HepG2 (cell line): Measurements from ENCODE around the gene UBE2I. TPM values are rescaled to one million over a fixed set of nuclear protein-coding genes. Genes with fewer than 3 reads are reported as not detected.

Experiments
- ARID5B ChIP-seq: IDR thresholded peaks from 2 replicates; pipeline ENCODE4 v1.4.0; 2020; ENCODE audit warnings: mild to moderate bottlenecking, missing genetic modification reagents
- HES4 ChIP-seq: sonication (generic); formaldehyde crosslinking; IDR thresholded peaks from 2 replicates; pipeline ENCODE4 v1.9.0; 2021; ENCODE audit warnings: mild to moderate bottlenecking, missing genetic modification reagents, borderline replicate concordance
- HNF4G ChIP-seq, 2 experiments: sonication (generic) in 1 of 2; formaldehyde crosslinking in 1 of 2; IDR thresholded peaks; 2 replicates each; pipeline versions ENCODE4 v1.4.0 to v1.6.1; 2011 to 2020; ENCODE audit warnings: borderline replicate concordance in 2 of 2, low read depth in 2 of 2, mild to moderate bottlenecking in 2 of 2, low read length in 1 of 2, missing genetic modification reagents in 1 of 2, moderate library complexity in 1 of 2
- HOXA7 ChIP-seq: sonication (generic); formaldehyde crosslinking; IDR thresholded peaks from 2 replicates; pipeline ENCODE4 v1.8.1; 2022; ENCODE audit warnings: mild to moderate bottlenecking, missing genetic modification reagents, moderate library complexity
- NR2F1 ChIP-seq, 2 experiments: fragments of 450-650 bp in 1 of 2; formaldehyde crosslinking in 1 of 2; IDR thresholded peaks; 2 replicates each; pipeline versions ENCODE4 v1.5.0 to v1.6.1; 2016 to 2020; ENCODE audit warnings: mild to moderate bottlenecking in 1 of 2, missing compliant biosample characterization in 1 of 2, missing genetic modification reagents in 1 of 2, moderate library complexity in 1 of 2
- NRL ChIP-seq: sonication (generic); formaldehyde crosslinking; IDR thresholded peaks from 2 replicates; pipeline ENCODE4 v1.5.0; 2020; ENCODE audit warnings: missing genetic modification reagents, mild to moderate bottlenecking, moderate library complexity, borderline replicate concordance
- PATZ1 ChIP-seq: sonication (generic); formaldehyde crosslinking; IDR thresholded peaks from 2 replicates; pipeline ENCODE4 v1.4.0; 2020; ENCODE audit warnings: missing genetic modification reagents
- RXRB ChIP-seq: IDR thresholded peaks from 2 replicates; pipeline ENCODE4 v1.6.1; 2016; ENCODE audit warnings: borderline replicate concordance, missing genetic modification reagents, missing compliant biosample characterization
- STAT6 ChIP-seq: sonication (generic); formaldehyde crosslinking; IDR thresholded peaks from 2 replicates; pipeline ENCODE4 v1.4.0; 2020; ENCODE audit warnings: missing genetic modification reagents, mild to moderate bottlenecking, borderline replicate concordance
- TFDP2 ChIP-seq: sonication (generic); formaldehyde crosslinking; IDR thresholded peaks from 2 replicates; pipeline ENCODE4 v1.4.0; 2020; ENCODE audit warnings: missing genetic modification reagents
- YY1 ChIP-seq: IDR thresholded peaks from 2 replicates; pipeline ENCODE4 v1.6.1; 2011; ENCODE audit warnings: low read length, low read depth, moderate library complexity, mild to moderate bottlenecking; ENCODE audit not compliant: insufficient read depth, insufficient replicate concordance
- ZBTB38 ChIP-seq: sonication (generic); formaldehyde crosslinking; IDR thresholded peaks from 2 replicates; pipeline ENCODE4 v1.5.1; 2020; ENCODE audit warnings: mild to moderate bottlenecking, missing genetic modification reagents
- ZNF468 ChIP-seq: sonication (generic); formaldehyde crosslinking; IDR thresholded peaks from 2 replicates; pipeline ENCODE4 v1.8.0; 2022; ENCODE audit warnings: mild to moderate bottlenecking, moderate library complexity, missing genetic modification reagents
- ZNF558 ChIP-seq: sonication (generic); formaldehyde crosslinking; IDR thresholded peaks from 2 replicates; pipeline ENCODE4 v1.9.0; 2022; ENCODE audit warnings: mild to moderate bottlenecking, missing genetic modification reagents, borderline replicate concordance
- ZNF563 ChIP-seq: sonication (generic); formaldehyde crosslinking; IDR thresholded peaks from 2 replicates; pipeline ENCODE4 v1.8.0; 2022; ENCODE audit warnings: mild to moderate bottlenecking, moderate library complexity, missing genetic modification reagents
- ZNF570 ChIP-seq: sonication (generic); formaldehyde crosslinking; IDR thresholded peaks from 2 replicates; pipeline ENCODE4 v1.4.0; 2020; ENCODE audit warnings: mild to moderate bottlenecking, missing genetic modification reagents, borderline replicate concordance
- ZNF614 ChIP-seq: IDR thresholded peaks from 2 replicates; pipeline ENCODE4 v1.6.1; 2018; ENCODE audit warnings: missing biosample characterization, missing genetic modification reagents, inconsistent platforms, borderline replicate concordance
- polyA plus RNA-seq, 8 experiments: library from polyadenylated mRNA; depleted of rRNA in 3 of 8; stranded (reverse) in 7 of 8; unstranded in 1 of 8; fragments of >200 nt; fragmentation: Illumina TruSeq in 4 of 8; extraction: Trizol in 4 of 8; gene quantifications; 2 replicates each; pipeline versions ENCODE4 v1.2.1 to v1.2.3, GENCODE V29; 2011 to 2016; ENCODE audit warnings: low read depth in 4 of 8, missing spikeins in 1 of 8, mixed read lengths in 1 of 8; ENCODE audit not compliant: insufficient read depth in 1 of 8
- total RNA-seq, 5 experiments: library from RNA; depleted of rRNA; stranded (reverse); fragments of >200 nt; fragmentation: Illumina TruSeq; extraction: Trizol; gene quantifications; 2 replicates each; pipeline ENCODE4 v1.2.3, GENCODE V29; 2016; ENCODE audit warnings: low read depth in 1 of 5

Gene UBE2I
- total and polyA plus RNA-seq, 2 of the 13 experiments (the other 11 are each of a cell fraction or from before 2014, with no cell fraction given), result 75.8 to 98.9 TPM

DNA sequence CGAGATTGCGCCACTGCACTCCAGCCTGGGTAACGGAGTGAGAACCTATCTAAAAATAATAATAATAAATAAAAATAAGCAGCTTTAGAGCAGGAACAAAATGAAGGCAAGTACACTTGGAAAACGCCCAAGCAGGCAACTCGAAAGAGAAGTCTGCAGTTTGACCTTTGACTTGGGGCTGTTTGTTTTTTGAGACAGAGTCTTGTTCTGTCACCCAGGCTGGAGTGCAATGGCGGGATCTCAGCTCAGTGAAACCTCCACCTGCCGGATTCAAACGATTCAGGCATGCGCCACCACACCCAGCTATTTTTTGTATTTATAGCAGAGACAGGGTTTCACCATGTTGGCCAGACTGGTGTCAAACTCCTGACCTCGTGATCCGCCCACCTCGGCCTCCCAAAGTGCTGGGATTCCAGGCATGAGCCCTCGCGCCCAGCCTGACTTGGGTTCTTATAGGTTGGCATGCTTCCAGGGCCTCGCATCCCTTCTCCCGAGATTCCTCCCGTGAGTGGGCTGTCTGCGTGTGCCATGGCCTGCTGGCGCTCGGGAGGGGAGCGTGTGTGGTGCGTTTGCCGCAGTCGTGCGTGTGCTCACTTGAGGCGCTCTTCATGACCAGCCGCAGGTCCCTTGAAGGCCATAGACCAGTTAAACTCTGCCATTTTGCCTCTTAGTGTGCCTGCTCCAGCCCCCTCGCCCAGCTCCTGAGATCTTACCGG is 18.4 kb upstream of the UBE2I start (continued):
- TF ChIP-seq STAT6 (no peak), NRL (CRISPR knock-in tag) (no peak), ZNF563 (CRISPR knock-in tag) (no peak), ARID5B (CRISPR knock-in tag) (peak; percentile 25; the same call in 1 of the 2 replicates), YY1 (peak; percentile 49), ZNF558 (CRISPR knock-in tag) (no peak), RXRB (CRISPR knock-in tag) (0 out of 2 replicates have a peak, but pooled peaks have one; percentile 11), ZBTB38 (CRISPR knock-in tag) (0 out of 2 replicates have a peak, but pooled peaks have one; percentile 9), ZNF614 (no peak), ZNF570 (CRISPR knock-in tag) (no peak), HNF4G (IDR thresholded peaks at IDR 0.05; ENCODE audit: borderline replicate concordance, low read depth, low read length) (peak; percentile 33; the same call in 1 of the 2 replicates), HNF4G (CRISPR knock-in tag; IDR thresholded peaks at IDR 0.05; ENCODE audit: borderline replicate concordance, low read depth) (no peak), NR2F1 (CRISPR knock-in tag; IDR thresholded peaks at IDR 0.05) (peak; percentile 55 to 70; a peak in 3 of 4 replicates), ZNF468 (CRISPR knock-in tag) (no peak), HES4 (CRISPR knock-in tag) (no peak), HOXA7 (CRISPR knock-in tag) (no peak), PATZ1 (peak; percentile 37; the same call in 1 of the 2 replicates), TFDP2 (CRISPR knock-in tag) (peak; percentile 24; the same call in 1 of the 2 replicates)
